Smooth muscle cell (in vitro differentiated cells): ENCODE results near the gene ZFAND5. TPM values are rescaled to one million over a fixed set of nuclear protein-coding genes. Genes with fewer than 3 reads are reported as not detected.

Source experiments
- DNase-seq: peaks from one replicate; lab custom pipeline; 2025; ENCODE audit not compliant: unreplicated experiment; lab: John Stamatoyannopoulos, UW
- H2AFZ ChIP-seq: fragments of 200-600 bp; sonication (generic); 2 replicates; pipeline ENCODE4 v1.6.0; 2016; ENCODE audit warnings: antibody characterized with exemption, low read depth, mild to moderate bottlenecking
- H3F3A ChIP-seq: fragments of 200-600 bp; sonication (generic); 2 replicates; pipeline ENCODE4 v1.6.0; 2017; ENCODE audit warnings: antibody characterized with exemption, low read depth
- H3K27ac ChIP-seq: fragments of 200-600 bp; sonication (generic); 2 replicates; pipeline ENCODE4 v1.5.1; 2016; ENCODE audit warnings: low read depth, mild to moderate bottlenecking
- H3K27me3 ChIP-seq: fragments of 200-600 bp; sonication (generic); 2 replicates; pipeline ENCODE4 v1.6.1; 2016; ENCODE audit warnings: low read depth, mild to moderate bottlenecking
- H3K36me3 ChIP-seq: fragments of 200-600 bp; sonication (generic); 2 replicates; pipeline ENCODE4 v1.5.1; 2016; ENCODE audit warnings: low read depth
- H3K4me1 ChIP-seq: fragments of 200-600 bp; sonication (generic); 2 replicates; pipeline ENCODE4 v1.5.1; 2016; ENCODE audit warnings: low read depth
- H3K4me2 ChIP-seq: fragments of 200-600 bp; sonication (generic); 2 replicates; pipeline ENCODE4 v1.6.0; 2016; ENCODE audit warnings: mild to moderate bottlenecking
- H3K4me3 ChIP-seq: fragments of 200-600 bp; sonication (generic); 2 replicates; pipeline ENCODE4 v1.5.1; 2016; ENCODE audit warnings: mild to moderate bottlenecking
- H3K79me2 ChIP-seq: fragments of 200-600 bp; sonication (generic); 2 replicates; pipeline ENCODE4 v1.6.0; 2016; ENCODE audit warnings: low read depth, mild to moderate bottlenecking
- H3K9ac ChIP-seq: fragments of 200-600 bp; sonication (generic); 2 replicates; pipeline ENCODE4 v1.6.0; 2016; ENCODE audit warnings: low read depth
- H3K9me3 ChIP-seq: fragments of 200-600 bp; sonication (generic); replicated peaks from 2 replicates; pipeline ENCODE4 v1.5.1; 2016; ENCODE audit warnings: low read depth
- H4K20me1 ChIP-seq: fragments of 200-600 bp; sonication (generic); 2 replicates; pipeline ENCODE4 v1.6.0; 2016; ENCODE audit warnings: low read depth
- WGBS: methylation state at CpG from one replicate; pipeline ENCODE4 v1.1.7; 2016; ENCODE audit warnings: low lambda C conversion rate; 5-methylcytosine and 5-hydroxymethylcytosine counted together
- polyA plus RNA-seq: library from polyadenylated mRNA; unstranded; fragments of >200 nt; fragmentation: Nextera tagmentation; extraction: Ambion mirVana; gene quantifications from 2 replicates; pipeline ENCODE4 v1.2.1, GENCODE V29; 2016
- total RNA-seq: library from RNA; depleted of rRNA; stranded (reverse); fragments of >200 nt; gene quantifications from 2 replicates; pipeline ENCODE4 v1.2.3, GENCODE V29; 2014
- TF ChIP-seq, protein P1 (sequence below): fragments of 200-600 bp; sonication (generic); IDR thresholded peaks from 2 replicates; pipeline ENCODE4 v1.5.1; 2017; ENCODE audit warnings: borderline replicate concordance, mild to moderate bottlenecking, antibody characterized with exemption; ENCODE audit not compliant: insufficient read depth, poor library complexity, severe bottlenecking

ZFAND5 gene
- total and polyA plus RNA-seq, 2 experiments from 2014 or later: 163 to 244 TPM

DNA sequence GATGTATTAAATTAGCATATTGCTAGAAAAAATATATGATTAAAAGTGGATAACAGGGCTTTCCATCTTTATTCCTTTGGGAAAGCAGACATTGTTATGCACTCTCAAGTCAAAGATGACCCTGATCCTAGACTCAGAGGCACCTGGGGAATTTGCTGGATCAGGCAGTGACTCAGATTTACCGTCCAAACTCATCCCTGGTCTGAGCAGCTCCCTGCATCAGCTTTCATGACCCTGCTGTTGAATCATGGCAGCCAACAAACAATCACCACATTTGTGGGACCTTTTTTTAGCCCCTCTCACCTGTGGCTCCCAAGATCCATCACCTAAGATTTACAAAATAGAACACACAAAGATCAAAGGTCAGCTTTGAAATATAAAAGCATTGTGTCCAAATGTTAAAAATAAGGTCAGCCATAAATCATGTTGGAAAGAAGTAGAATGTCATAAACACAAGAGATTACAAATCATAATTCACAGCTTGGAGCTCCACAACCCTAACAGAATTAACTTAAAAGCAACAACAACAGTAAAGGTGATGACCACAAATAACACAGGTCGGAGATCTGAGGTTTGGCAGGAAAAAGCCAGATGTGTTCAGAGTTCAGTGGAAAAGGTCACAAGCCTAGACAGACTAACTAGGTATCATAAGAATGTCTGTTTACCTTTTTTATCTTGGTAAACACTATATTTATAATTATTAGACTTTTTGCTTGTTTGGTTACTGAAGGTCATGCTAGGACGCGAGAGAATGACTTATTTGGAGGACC lies 55.5 kb downstream of the ZFAND5 start:
- H3K27me3 ChIP-seq: no peaks in the 10 kb centered on the region
- 77% methylated on average over 4 of the region's 4 CpGs for WGBS
- DNase-seq: no peak

DNA sequence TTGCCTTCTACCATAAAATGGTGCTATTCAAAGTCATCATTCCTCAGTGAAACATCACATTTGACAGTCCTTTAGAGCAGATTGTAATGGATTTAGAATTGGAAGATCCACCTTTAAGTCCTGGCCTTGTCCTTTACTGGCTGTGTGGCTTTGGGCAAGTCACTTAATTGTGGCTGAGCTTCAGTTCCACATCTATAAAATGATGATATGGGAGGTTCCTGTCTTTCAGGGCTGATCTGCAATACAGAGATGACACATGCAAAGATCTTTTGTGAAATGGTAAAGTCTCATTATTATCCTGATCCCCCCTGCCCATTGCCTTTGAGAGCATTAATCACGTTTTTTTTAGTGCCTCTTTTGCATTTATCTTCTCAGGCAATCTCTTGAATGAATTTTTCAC lies 58.2 kb downstream of the ZFAND5 start:
- no peak overlapping the region for H3K9ac ChIP-seq
- no peaks in the 10 kb centered on the region for H3K27me3 ChIP-seq
- no peak overlapping the region for H2AFZ ChIP-seq
- no peaks in the 10 kb centered on the region for H3F3A ChIP-seq
- 78% methylated on average over 1 of the region's 1 CpG for WGBS
- TF ChIP-seq, protein P1, sequence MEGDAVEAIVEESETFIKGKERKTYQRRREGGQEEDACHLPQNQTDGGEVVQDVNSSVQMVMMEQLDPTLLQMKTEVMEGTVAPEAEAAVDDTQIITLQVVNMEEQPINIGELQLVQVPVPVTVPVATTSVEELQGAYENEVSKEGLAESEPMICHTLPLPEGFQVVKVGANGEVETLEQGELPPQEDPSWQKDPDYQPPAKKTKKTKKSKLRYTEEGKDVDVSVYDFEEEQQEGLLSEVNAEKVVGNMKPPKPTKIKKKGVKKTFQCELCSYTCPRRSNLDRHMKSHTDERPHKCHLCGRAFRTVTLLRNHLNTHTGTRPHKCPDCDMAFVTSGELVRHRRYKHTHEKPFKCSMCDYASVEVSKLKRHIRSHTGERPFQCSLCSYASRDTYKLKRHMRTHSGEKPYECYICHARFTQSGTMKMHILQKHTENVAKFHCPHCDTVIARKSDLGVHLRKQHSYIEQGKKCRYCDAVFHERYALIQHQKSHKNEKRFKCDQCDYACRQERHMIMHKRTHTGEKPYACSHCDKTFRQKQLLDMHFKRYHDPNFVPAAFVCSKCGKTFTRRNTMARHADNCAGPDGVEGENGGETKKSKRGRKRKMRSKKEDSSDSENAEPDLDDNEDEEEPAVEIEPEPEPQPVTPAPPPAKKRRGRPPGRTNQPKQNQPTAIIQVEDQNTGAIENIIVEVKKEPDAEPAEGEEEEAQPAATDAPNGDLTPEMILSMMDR: no peak
- H3K4me3 ChIP-seq: no peak overlapping the region
- no peaks in the 10 kb centered on the region for H3K36me3 ChIP-seq
- H4K20me1 ChIP-seq: no peaks in the 10 kb centered on the region
- no peaks in the 10 kb centered on the region for H3K9me3 ChIP-seq
- no peaks in the 10 kb centered on the region for H3K79me2 ChIP-seq
- no peak overlapping the region for H3K4me2 ChIP-seq
- peaks cover 4% of the 10 kb centered on the region for H3K4me1 ChIP-seq
- H3K27ac ChIP-seq: no peak overlapping the region
- no peak for DNase-seq

More for the DNA sequence above, 55.5 kb downstream of the ZFAND5 start:
- Histone ChIP-seq H3K4me2 (no peak overlapping the region), H3K4me1 (peaks cover 5% of the 10 kb centered on the region), H4K20me1 (no peaks in the 10 kb centered on the region), H2AFZ (no peak overlapping the region), H3K36me3 (no peaks in the 10 kb centered on the region), H3K79me2 (no peaks in the 10 kb centered on the region), H3K27ac (no peak overlapping the region), H3K4me3 (no peak overlapping the region), H3K9me3 (no peaks in the 10 kb centered on the region), H3F3A (no peaks in the 10 kb centered on the region), H3K9ac (no peak overlapping the region)
- TF ChIP-seq, protein P1: no peak

DNA sequence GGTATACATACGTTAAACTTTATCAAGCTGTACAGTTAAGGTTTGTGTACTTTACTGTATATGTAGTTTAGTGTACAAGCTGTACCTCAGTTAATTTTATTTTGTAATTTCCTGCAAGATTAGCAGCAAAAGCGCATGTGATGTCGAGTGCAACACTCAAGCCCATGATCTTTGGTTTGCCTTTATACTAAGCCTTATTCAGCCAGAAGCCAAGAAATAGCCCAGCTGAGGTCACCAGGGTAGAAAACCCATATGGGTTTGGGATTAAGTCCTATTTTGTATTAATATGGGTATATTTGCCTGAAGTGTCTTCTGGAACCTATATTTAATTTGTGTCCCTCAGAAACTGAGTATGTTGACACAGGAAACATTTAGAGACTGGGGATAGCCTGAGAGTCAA lies 59.3 kb downstream of the ZFAND5 start:
- H4K20me1 ChIP-seq: no peaks in the 10 kb centered on the region
- no peaks in the 10 kb centered on the region for H3K9me3 ChIP-seq
- TF ChIP-seq, protein P1: no peak
- 98% methylated on average over 3 of the region's 3 CpGs for WGBS
- DNase-seq: no peak
- no peak overlapping the region for H3K4me3 ChIP-seq
- peaks cover 4% of the 10 kb centered on the region for H3K4me1 ChIP-seq
- no peaks in the 10 kb centered on the region for H3K79me2 ChIP-seq
- no peak overlapping the region for H3K27ac ChIP-seq
- no peaks in the 10 kb centered on the region for H3K27me3 ChIP-seq
- no peak overlapping the region for H2AFZ ChIP-seq
- no peaks in the 10 kb centered on the region for H3F3A ChIP-seq
- H3K4me2 ChIP-seq: no peak overlapping the region
- no peak overlapping the region for H3K9ac ChIP-seq
- H3K36me3 ChIP-seq: no peaks in the 10 kb centered on the region

DNA sequence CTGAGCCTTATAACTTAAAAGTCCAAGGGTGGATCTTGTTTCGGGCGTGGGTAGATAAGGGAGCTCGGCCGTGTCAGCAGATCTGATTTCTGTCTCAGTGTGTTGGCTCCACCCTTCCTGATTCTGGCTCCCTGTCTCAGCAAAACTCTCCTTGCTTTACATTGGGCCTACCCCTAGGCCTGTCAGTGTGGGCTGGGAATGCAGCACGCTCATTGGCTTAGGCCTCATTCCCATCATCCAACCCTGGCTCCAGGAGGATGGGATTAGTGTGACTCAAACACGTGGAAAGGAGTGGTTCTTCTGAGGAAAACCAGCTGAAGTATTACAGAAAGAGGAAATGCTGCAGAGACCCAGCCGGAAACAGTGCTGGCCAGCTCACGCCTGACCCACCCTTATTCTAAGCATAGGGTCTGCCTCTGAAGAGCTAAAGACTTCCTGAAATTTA lies 59.9 kb downstream of the ZFAND5 start:
- TF ChIP-seq, protein P1: no peak
- no peak overlapping the region for H3K27ac ChIP-seq
- H3K9ac ChIP-seq: no peak overlapping the region

More for the DNA sequence above, 59.9 kb downstream of the ZFAND5 start:
- WGBS: 35% methylated on average over 8 of the region's 8 CpGs
- no peaks in the 10 kb centered on the region for H3F3A ChIP-seq
- peak overlapping the region; percentile 55 for H2AFZ ChIP-seq
- H3K79me2 ChIP-seq: no peaks in the 10 kb centered on the region
- peaks cover 4% of the 10 kb centered on the region for H3K4me1 ChIP-seq
- H3K27me3 ChIP-seq: no peaks in the 10 kb centered on the region
- no peaks in the 10 kb centered on the region for H4K20me1 ChIP-seq
- DNase-seq: no peak
- H3K36me3 ChIP-seq: no peaks in the 10 kb centered on the region
- no peak overlapping the region for H3K4me3 ChIP-seq
- H3K9me3 ChIP-seq: no peaks in the 10 kb centered on the region
- peak overlapping the region; percentile 68 for H3K4me2 ChIP-seq
